Ascending aorta (tissue), 2 donors: ENCODE measurements around the gene SLAIN2. TPM values are rescaled to one million over a fixed set of nuclear protein-coding genes. Genes with fewer than 3 reads are reported as not detected.

Source experiments
- DNase-seq, 2 donors: peaks; one replicate each; pipeline ENCODE4 v3.0.0-alpha.2; 2019; ENCODE audit warnings: low spot score in 2 of 2
- H3K27ac ChIP-seq, 2 donors: fragments of 200-600 bp; sonication (generic); one replicate each; pipeline ENCODE4 v1.5.1; 2016 to 2017; ENCODE audit warnings: mild to moderate bottlenecking in 1 of 2
- H3K27me3 ChIP-seq: fragments of 200-600 bp; sonication (generic); one replicate; pipeline ENCODE4 v1.5.1; 2017
- H3K36me3 ChIP-seq, 2 donors: fragments of 200-600 bp; sonication (generic); one replicate each; pipeline ENCODE4 v1.5.1; 2016
- H3K4me1 ChIP-seq, 2 donors: fragments of 200-600 bp; sonication (generic); one replicate each; pipeline ENCODE4 v1.5.1; 2016 to 2017; ENCODE audit warnings: mild to moderate bottlenecking in 1 of 2
- H3K4me3 ChIP-seq, 2 donors: fragments of 200-600 bp; sonication (generic); one replicate each; pipeline ENCODE4 v1.5.1; 2016 to 2017; ENCODE audit warnings: mild to moderate bottlenecking in 1 of 2
- H3K9me3 ChIP-seq, 2 donors: fragments of 200-600 bp; sonication (generic); one replicate each; pipeline ENCODE4 v1.5.1; 2016
- CTCF ChIP-seq, 3 experiments: fragments of 200-600 bp in 2 of 3; fragments of 450-650 bp in 1 of 3; sonication (generic) in 2 of 3; IDR thresholded peaks; one replicate each; pipeline ENCODE4 v1.5.1; 2016 to 2019; ENCODE audit warnings: antibody characterized with exemption in 3 of 3, mild to moderate bottlenecking in 1 of 3, moderate library complexity in 1 of 3
- intact Hi-C: fragments of 100-400 bp; cut with DNase I; formaldehyde crosslinking; loops from one replicate; pipeline ENCODE4 v1.15.1; 2023
- total RNA-seq: library from RNA; depleted of rRNA; stranded (reverse); fragments of >200 nt; gene quantifications from one replicate; pipeline ENCODE4 v1.1.0, GENCODE V29; 2016

SLAIN2 gene
- total RNA-seq, 1 donor from 2014 or later, result 26.3 TPM

GRCh38 chr4:48360285-48361011 lies 19.1 kb downstream of the SLAIN2 start:
- no peak overlapping the region for H3K27ac ChIP-seq
- no peak overlapping the region for H3K4me3 ChIP-seq
- peaks cover 0 to 19% of the 10 kb centered on the region in 2 donors for H3K4me1 ChIP-seq
- no peaks in the 10 kb centered on the region for H3K9me3 ChIP-seq
- H3K27me3 ChIP-seq, result no peaks in the 10 kb centered on the region
- DNase-seq, result no peak
- no peak for TF ChIP-seq CTCF (IDR thresholded peaks at IDR 0.05)
- intact Hi-C loops, result no loop called here
- no peaks in the 10 kb centered on the region for H3K36me3 ChIP-seq

- Histone ChIP-seq H3K27ac (no peak overlapping the region), H3K9me3 (no peaks in the 10 kb centered on the region), H3K4me1 (peaks cover 0 to 19% of the 10 kb centered on the region in 2 donors), H3K27me3 (no peaks in the 10 kb centered on the region), H3K4me3 (no peak overlapping the region), H3K36me3 (no peaks in the 10 kb centered on the region)
- intact Hi-C loops, result no loop called here
- TF ChIP-seq CTCF (IDR thresholded peaks at IDR 0.05), result no peak
- no peak for DNase-seq
Measured at GRCh38 chr4:48361012-48361400, 19.7 kb downstream of the SLAIN2 start.

- DNase-seq, result no peak
- no peak overlapping the region for H3K4me3 ChIP-seq
- H3K36me3 ChIP-seq, result no peaks in the 10 kb centered on the region
- no peak for TF ChIP-seq CTCF (IDR thresholded peaks at IDR 0.05)
- peaks cover 0 to 8% of the 10 kb centered on the region in 2 donors for H3K4me1 ChIP-seq
- H3K27ac ChIP-seq, result no peak overlapping the region
- H3K27me3 ChIP-seq, result no peaks in the 10 kb centered on the region
- intact Hi-C loops, result no loop called here
- no peaks in the 10 kb centered on the region for H3K9me3 ChIP-seq
Measured at GRCh38 chr4:48366611-48367010, 25.3 kb downstream of the SLAIN2 start.

- no peak for TF ChIP-seq CTCF (IDR thresholded peaks at IDR 0.05)
- no peaks in the 10 kb centered on the region for H3K9me3 ChIP-seq
- no peak for DNase-seq
- H3K4me1 ChIP-seq, result peaks cover 0 to 8% of the 10 kb centered on the region in 2 donors
- no peaks in the 10 kb centered on the region for H3K27me3 ChIP-seq
- intact Hi-C loops, result no loop called here
- no peaks in the 10 kb centered on the region for H3K36me3 ChIP-seq
- H3K27ac ChIP-seq, result no peak overlapping the region
- no peak overlapping the region for H3K4me3 ChIP-seq
Measured at GRCh38 chr4:48367016-48367415, 25.7 kb downstream of the SLAIN2 start.

- H3K27ac ChIP-seq, result no peak overlapping the region
- intact Hi-C loops, result no loop called here
- no peak overlapping the region for H3K4me3 ChIP-seq
- no peaks in the 10 kb centered on the region for H3K36me3 ChIP-seq
- peaks cover 0 to 8% of the 10 kb centered on the region in 2 donors for H3K4me1 ChIP-seq
- H3K9me3 ChIP-seq, result no peaks in the 10 kb centered on the region
- no peaks in the 10 kb centered on the region for H3K27me3 ChIP-seq
- no peak for DNase-seq
- no peak for TF ChIP-seq CTCF (IDR thresholded peaks at IDR 0.05)
Measured at GRCh38 chr4:48368389-48368788, 27.1 kb downstream of the SLAIN2 start.
